ENCODE data around the gene FOS.
"Not testable (repeated sequence)": the region's sequence is repeated elsewhere in the genome, so short reads cannot be mapped to it uniquely, and the experiment has no call there.

Gene FOS

GRCh38 chr14:75294649-75295033, 16.0 kb downstream of the FOS start:
- no peak for DNase-seq (ENCODE audit: low read depth)

- no peak for DNase-seq (ENCODE audit: low read depth)
Measured at GRCh38 chr14:75295061-75295461, 16.4 kb downstream of the FOS start.

DNA sequence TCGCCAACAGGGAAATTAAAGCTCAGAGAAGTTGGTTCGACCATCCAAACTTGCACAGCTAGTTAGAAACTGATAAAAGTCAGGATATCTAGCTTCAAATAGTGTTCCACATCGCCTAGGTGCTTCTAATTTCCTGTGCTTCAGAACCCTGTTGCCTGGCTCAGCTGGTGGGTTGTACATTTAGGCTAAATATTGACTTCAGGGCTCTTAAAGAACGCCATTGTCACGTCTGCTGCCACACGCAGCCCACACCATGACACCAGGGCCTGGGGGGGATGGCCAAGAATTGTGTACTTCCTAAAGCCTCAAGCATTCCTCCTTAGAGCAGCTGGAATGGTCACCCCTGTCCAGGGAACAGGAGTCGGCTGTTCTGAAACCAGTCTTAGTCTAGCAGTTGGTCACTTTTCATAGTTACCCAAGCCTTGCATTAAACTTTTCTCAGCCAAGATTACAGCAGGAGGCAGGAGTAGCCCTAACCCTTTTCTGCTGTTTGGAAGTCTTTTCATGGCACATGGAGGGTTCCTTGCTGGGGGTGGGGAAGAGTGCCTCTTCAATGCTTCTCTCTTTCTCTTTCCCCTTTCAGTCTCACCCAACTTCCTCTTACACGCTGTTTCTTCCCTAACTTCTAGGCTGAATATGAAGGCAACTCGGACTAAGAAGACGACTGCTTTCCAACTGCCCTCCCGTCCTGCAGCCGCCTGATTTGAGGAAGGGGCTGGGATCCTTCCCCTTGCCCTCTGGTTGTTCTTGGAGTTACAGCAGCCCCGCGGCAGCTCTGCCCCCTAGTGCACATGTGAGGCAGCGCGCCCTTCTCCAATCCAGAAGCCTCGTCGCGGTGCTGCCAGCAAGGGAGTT, 17.1 kb downstream of the FOS start:
- DNase-seq (ENCODE audit: low read depth), result no peak

DNA sequence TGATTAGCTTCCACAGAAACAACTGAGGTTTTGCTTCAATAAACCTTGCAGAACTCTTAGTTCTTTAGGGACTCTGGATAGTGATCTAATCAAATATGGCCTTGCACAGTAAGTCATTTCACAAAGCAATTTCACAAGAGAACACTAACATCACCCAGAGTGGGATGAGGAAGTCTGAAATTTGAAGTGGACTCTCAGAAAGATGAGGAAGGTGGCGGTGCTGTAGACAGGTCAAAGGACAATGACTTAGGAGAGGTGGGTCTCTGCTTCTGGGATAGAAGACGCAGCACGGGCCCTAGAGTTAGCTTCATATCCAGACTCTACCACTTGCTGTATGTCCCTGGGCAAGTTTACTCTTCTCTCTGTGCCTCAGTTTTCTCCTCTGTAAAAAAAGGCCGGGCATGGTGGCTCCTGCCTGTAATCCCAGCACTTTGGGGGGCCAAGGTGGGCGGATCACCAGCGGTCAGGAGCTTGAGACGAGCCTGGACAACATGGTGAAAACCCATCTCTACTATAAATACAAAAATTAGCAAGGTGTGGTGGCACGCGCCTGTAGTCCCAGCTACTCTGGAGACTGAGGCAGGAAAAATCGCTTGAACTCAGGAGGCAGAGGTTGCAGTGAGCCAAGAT, 18.9 kb downstream of the FOS start:
- no peak for DNase-seq (ENCODE audit: low read depth)

- no peak for DNase-seq (ENCODE audit: low read depth)
Measured at GRCh38 chr14:75298187-75298965, 19.7 kb downstream of the FOS start.

DNA sequence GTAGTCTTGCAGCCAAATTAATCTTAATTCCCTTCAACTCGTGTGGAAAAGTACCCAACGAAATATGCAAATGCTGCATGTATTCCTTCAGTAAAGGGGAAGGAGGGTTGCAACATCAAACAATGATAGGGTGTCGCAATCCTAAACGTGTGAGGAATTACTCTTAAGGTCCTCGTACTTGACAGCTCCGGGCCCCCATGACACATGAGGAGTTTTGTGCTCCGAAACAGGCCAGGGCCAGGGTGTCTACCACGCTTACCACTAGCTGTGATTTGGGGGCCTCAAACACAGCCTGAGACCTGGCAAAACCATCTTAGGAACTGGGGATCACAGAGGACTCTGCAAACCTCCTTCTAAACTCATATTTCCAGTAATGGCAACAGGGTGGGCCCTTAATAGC, 20.4 kb downstream of the FOS start:
- DNase-seq (ENCODE audit: low read depth), result no peak

DNA sequence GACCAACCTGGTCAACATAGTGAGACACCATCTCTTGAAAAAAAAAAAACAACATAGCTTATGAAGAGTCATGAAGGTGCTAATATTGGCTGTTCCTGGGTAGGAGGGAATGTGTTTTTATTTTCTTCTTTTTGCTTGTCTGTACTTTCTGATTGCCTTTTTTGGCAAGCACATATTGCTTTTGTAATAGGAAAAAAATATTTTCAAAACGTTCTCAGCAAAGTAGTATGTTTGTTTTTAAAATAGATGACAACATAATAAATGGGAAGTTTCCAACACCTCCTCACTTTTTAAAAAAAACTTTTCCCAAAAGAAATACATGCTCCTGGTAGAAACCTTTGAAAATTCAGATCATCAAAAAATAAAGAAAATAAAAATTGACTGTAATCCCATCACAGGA, 20.9 kb downstream of the FOS start:
- no peak for DNase-seq (ENCODE audit: low read depth)

GRCh38 chr14:75301666-75302325, 23.2 kb downstream of the FOS start:
- no peak for DNase-seq (ENCODE audit: low read depth)

- DNase-seq (ENCODE audit: low read depth), result peak; percentile 19
Measured at GRCh38 chr14:75303381-75303789, 24.8 kb downstream of the FOS start.

GRCh38 chr14:75306410-75306809, 27.8 kb downstream of the FOS start:
- not testable (repeated sequence) for DNase-seq (ENCODE audit: low read depth)

DNA sequence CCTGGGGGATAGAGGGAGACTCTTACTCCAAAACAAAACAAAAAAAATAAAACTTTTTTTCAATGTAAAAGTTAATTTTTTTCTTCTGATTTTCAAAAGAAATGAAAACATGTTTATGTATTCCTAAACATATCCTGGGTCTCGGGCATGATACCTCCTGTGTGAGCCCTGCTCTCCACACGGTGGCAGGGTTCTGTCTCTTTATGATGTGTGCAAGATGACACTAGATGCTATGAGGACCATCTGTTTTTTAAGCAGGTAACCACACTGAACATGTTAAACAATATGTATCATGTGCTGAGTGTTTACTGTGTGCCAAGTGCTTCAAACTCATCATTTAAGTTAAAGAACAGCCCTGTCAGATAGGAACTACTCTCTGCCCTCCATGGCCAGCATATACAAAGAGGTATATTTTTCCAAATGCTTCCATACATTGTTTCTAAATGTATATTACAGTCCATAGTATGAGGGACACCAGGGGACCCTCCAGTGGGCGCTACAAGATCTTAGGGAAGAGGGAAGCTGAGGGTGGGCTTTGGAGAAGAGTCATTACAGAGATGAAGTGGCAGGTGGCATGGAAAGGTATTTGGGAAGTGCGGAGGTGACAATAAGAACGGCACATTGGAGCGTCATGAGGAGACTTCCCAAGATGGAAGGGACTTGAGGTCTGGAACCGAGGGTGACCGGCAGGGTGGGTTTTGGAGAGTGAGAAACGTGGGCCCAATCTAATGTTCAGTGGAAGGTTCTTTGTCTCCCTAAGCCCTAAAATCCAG, 28.5 kb downstream of the FOS start:
- DNase-seq (ENCODE audit: low read depth), result no peak

- DNase-seq (ENCODE audit: low read depth), result peak; percentile 54
Measured at GRCh38 chr14:75307700-75308379, 29.2 kb downstream of the FOS start.

DNA sequence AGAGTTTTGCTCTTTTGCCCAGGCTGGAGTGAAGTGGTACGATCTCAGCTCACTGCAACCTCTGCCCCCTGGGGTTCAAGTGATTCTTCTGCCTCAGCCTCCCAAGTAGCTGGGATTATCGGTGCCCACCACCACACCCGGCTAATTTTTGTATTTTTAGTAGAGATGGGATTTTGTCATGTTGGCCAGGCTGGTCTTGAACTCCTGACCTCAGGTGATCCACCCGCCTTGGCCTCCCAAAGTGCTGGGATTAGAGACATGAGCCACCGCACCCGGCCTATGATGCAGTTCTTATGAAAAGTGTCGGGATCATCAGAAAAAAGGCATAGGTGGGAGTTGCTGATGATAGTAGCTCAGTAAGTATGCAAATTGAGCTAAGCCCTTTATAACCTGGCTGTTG, 30.4 kb downstream of the FOS start:
- not testable (repeated sequence) for DNase-seq (ENCODE audit: low read depth)

DNA sequence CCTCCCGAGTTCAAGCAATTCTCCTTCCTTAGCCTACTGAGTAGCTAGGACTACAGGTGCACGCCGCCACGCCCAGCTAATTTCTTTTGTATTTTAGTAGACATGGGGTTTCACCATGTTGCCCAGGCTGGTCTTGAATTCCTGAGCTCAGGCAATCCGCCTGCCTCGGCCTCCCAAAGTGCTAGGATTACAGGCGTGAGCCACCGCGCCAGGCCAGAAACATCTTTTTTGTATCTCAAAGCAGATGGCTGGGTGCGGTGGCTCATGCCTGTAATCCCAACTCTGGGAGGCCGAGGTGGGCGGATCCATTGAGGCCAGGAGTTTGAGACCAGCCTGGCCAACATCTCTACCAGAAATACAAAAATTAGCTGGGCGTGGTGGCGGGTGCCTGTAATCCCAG, 30.9 kb downstream of the FOS start:
- not testable (repeated sequence) for DNase-seq (ENCODE audit: low read depth)

DNA sequence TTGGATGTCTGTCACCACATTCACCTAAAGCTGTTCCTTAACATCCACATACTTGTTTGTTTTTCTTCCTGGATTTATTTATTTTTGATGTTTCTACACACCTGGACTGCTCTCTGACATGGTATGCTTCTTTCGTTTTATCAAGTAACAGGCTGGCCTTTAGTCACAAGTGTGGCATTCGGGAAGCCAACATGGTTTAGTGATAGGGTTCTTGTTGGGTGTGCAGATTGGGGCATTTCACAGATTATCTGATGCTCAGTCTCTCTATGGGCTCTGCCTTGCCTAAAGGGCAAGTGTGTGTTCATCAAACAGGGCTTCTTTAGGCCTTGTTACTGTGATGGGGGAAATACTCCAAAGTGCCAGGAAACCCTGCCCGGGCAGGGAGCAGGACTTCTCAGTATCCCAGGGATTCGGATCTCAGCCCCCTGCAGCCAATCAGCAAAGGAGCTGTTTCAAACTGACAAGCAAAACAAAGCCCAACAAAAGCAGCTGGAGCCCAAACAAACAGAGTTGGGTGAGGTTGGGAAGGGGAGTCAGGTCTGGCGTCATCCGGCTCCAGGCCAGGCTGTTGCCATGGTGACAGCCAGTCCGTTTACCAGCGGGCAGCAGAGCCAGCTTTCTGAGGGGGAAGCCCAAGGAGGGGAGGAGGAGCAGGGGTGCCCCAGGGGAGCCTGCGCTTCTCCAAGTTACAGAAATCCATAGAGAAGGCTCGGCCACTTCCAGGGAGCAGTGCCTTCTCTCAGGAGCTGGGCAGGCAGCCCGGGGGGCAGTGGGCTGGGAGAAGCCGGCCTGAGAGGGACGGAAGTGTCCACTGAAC, 31.9 kb downstream of the FOS start:
- DNase-seq (ENCODE audit: low read depth), result no peak

DNA sequence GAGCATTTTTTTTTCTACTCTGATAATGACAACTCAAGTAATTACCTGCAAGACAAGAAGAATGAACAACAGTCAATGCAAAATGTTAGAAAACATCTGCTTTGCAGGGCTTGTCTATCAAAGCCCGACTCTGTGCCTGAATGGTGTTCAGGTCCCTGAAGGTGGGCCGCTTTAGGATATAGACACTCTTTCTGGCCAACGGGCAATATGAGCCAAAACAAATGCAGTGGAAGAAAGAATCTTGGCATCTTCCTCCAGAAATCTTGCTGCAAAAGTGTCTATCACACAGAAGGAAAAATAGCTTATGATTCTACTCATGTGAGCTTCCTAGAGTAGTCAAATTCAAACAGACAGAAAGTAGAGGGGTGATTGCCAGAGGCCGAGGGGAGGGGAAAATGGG, 32.7 kb downstream of the FOS start:
- no peak for DNase-seq (ENCODE audit: low read depth)

- DNase-seq (ENCODE audit: low read depth), result no peak
Measured at GRCh38 chr14:75312341-75312740, 33.7 kb downstream of the FOS start.

- no peak for DNase-seq (ENCODE audit: low read depth)
Measured at GRCh38 chr14:75313294-75313693, 34.7 kb downstream of the FOS start.

DNA sequence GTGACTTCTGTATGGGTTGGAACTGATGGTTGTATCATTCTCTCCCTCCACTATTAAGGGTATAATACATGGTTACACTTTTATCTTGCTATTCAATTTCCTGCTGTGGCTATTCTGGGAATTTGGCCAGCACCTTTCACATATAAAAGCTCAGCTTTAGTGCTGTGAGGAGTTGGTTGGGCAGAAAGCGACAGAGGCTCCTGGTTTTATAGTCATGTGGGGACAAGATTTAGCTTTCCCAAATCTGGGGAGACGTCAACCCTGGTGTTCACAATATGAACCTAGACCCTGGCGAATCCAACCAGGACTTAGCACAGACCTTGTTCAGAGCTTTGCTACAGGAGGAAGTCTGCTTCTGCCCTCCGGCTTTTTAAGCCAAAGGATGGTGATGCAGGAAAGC, 36.5 kb downstream of the FOS start:
- DNase-seq (ENCODE audit: low read depth), result no peak

GRCh38 chr14:75317148-75317547, 38.5 kb downstream of the FOS start:
- DNase-seq (ENCODE audit: low read depth), result no peak

All from HS-27A (cell line).